Chondrocyte (in vitro differentiated cells): Measurements from ENCODE around the gene ID1. TPM values are rescaled to one million over a fixed set of nuclear protein-coding genes. Genes with fewer than 3 reads are reported as not detected.

Experiments used
- DNase-seq: peaks from one replicate; pipeline ENCODE4 v3.0.0; 2021; ENCODE audit warnings: mixed read lengths, low spot score
- H3K27ac Mint-ChIP-seq: one replicate; pipeline ENCODE4 v1.8.0; 2021; ENCODE audit warnings: mild to moderate bottlenecking, moderate library complexity, mixed read lengths; ENCODE audit not compliant: unreplicated experiment
- H3K27me3 Mint-ChIP-seq: 2 replicates; pipeline ENCODE4 v1.8.0; 2021; ENCODE audit warnings: low read depth, mixed read lengths
- H3K36me3 Mint-ChIP-seq: 2 replicates; pipeline ENCODE4 v1.8.0; 2021; ENCODE audit warnings: low read depth, mixed read lengths
- H3K4me1 Mint-ChIP-seq: 2 replicates; pipeline ENCODE4 v1.8.0; 2021; ENCODE audit warnings: low read depth, mild to moderate bottlenecking, mixed read lengths
- H3K4me3 Mint-ChIP-seq: one replicate; pipeline ENCODE4 v1.8.0; 2021; ENCODE audit warnings: mild to moderate bottlenecking, moderate library complexity, mixed read lengths; ENCODE audit not compliant: unreplicated experiment
- H3K9me3 Mint-ChIP-seq: 2 replicates; pipeline ENCODE4 v1.8.0; 2021; ENCODE audit warnings: low read depth, mixed read lengths
- CTCF ChIP-seq: fragments of 200-600 bp; sonication (generic); IDR thresholded peaks from 2 replicates; pipeline ENCODE4 v1.5.0; 2021; ENCODE audit warnings: antibody characterized with exemption, mild to moderate bottlenecking, moderate library complexity
- microRNA-seq: library from miRNA; unstranded; fragments of <30 nt; microRNA quantifications from one replicate; pipeline ENCODE4 v1.2.0, GENCODE V29; 2020; ENCODE audit warnings: borderline number of aligned reads
- total RNA-seq: library from RNA; stranded (reverse); gene quantifications from 3 replicates; pipeline ENCODE4 v1.2.1, GENCODE V29; 2021

The ID1 gene
- total RNA-seq, 1 donor from 2014 or later, result 9.0 TPM

GRCh38 chr20:31652917-31653396 lies 47.9 kb downstream of the ID1 start:
- H3K4me3 Mint-ChIP-seq, result no peak overlapping the region
- no peaks in the 10 kb centered on the region for H3K9me3 Mint-ChIP-seq
- H3K27ac Mint-ChIP-seq, result peak overlapping the region; percentile 58
- TF ChIP-seq CTCF, result no peak
- H3K27me3 Mint-ChIP-seq, result no peaks in the 10 kb centered on the region
- DNase-seq, result no peak
- peaks cover 8% of the 10 kb centered on the region for H3K4me1 Mint-ChIP-seq
- H3K36me3 Mint-ChIP-seq, result no peaks in the 10 kb centered on the region

GRCh38 chr20:31653561-31653960 lies 48.5 kb downstream of the ID1 start:
- TF ChIP-seq CTCF, result no peak
- Mint-ChIP-seq H3K4me3 (no peak overlapping the region), H3K36me3 (no peaks in the 10 kb centered on the region), H3K27me3 (no peaks in the 10 kb centered on the region), H3K27ac (no peak overlapping the region), H3K4me1 (peaks cover 8% of the 10 kb centered on the region), H3K9me3 (no peaks in the 10 kb centered on the region)
- no peak for DNase-seq

GRCh38 chr20:31654534-31654933 lies 49.4 kb downstream of the ID1 start:
- Mint-ChIP-seq H3K27ac (no peak overlapping the region), H3K4me1 (peaks cover 8% of the 10 kb centered on the region), H3K9me3 (no peaks in the 10 kb centered on the region), H3K4me3 (no peak overlapping the region), H3K27me3 (no peaks in the 10 kb centered on the region), H3K36me3 (no peaks in the 10 kb centered on the region)
- no peak for TF ChIP-seq CTCF
- no peak for DNase-seq

Small RNAs within 50 kb of the gene (microRNA-seq; reads per million reads assigned to microRNA genes)
- not detected for gene MIR3193

Other genes starting within 250 kb of the ID1 start
- not detected in 3 replicates for gene DEFB118, start 236.7 kb upstream of the ID1 start, total RNA-seq
- gene DEFB119, start 214.7 kb upstream of the ID1 start, total RNA-seq, result not detected in 3 replicates
- gene DEFB121, start 199.1 kb upstream of the ID1 start, total RNA-seq, result not detected in 3 replicates
- not detected in 3 replicates for gene DEFB123, start 164.7 kb upstream of the ID1 start, total RNA-seq
- not detected in 3 replicates for gene DEFB124, start 130.2 kb upstream of the ID1 start, total RNA-seq
- not detected in 3 replicates for gene REM1, start 130.0 kb upstream of the ID1 start, total RNA-seq
- gene HM13, start 90.8 kb upstream of the ID1 start, total RNA-seq, result 228 to 277 TPM (median 269 TPM) in 3 replicates
- not detected in 3 replicates for gene COX4I2, start 32.6 kb downstream of the ID1 start, total RNA-seq
- gene BCL2L1, start 117.6 kb downstream of the ID1 start, total RNA-seq, result 55.9 to 96.1 TPM (median 90.7 TPM) in 3 replicates
- 20.2 to 51.0 TPM (median 49.6 TPM) in 3 replicates for gene TPX2, start 134.0 kb downstream of the ID1 start, total RNA-seq
- gene MYLK2, start 214.1 kb downstream of the ID1 start, total RNA-seq, result 1.3 to 3.3 TPM (median 2.9 TPM) in 3 replicates
- gene FOXS1, start 240.3 kb downstream of the ID1 start, total RNA-seq, result 54.1 to 192 TPM (median 185 TPM) in 3 replicates